Dermis blood vessel endothelial cell (primary cell): ENCODE measurements around the gene KCND3. TPM values are rescaled to one million over a fixed set of nuclear protein-coding genes. Genes with fewer than 3 reads are reported as not detected.

ENCODE experiments used
- DNase-seq: peaks from one replicate; pipeline ENCODE4 v3.0.0; 2010
- total RNA-seq: library from RNA; depleted of rRNA; stranded (reverse); fragments of >200 nt; gene quantifications from 2 replicates; pipeline ENCODE4 v1.2.3, GENCODE V29; 2014

Gene KCND3
- total RNA-seq, 1 donor from 2014 or later, result 0.34 TPM

DNA sequence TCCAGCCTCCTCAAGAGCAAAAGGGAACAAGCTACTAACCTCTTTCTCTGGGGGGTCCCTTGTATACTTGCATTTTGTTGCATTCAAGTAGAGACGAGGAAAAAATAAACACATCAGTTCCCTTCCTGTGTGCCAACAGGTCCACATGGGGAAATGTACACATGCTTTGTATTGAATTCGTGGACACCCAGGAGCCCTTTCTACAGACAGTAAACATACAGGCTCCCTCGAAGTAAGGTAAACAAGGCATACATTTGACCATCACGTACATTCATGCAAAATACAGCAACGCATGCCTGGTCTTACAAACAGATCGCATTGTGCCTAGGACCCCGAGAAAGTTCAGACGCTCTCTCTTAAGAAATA, 1.1 kb downstream of the KCND3 start:
- DNase-seq, result no peak

DNA sequence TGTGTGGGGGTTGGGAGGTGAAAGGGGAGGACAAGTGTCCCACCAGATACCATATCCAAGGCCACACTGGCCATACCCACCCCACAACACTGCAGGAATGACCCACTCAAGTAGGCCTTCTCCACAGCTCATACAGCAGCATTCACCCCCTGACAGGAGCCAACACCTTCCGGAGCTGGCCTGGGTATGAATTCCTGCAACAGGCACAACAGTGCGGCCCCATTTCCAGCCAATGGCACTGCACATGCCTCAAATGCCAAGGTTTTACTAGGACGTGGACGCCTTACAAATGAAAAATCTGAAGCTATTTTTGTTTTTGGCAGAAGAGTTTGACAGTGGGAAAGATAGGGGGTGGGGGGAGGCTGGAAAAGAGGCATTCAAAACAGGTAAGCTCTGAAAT, 2.0 kb downstream of the KCND3 start:
- no peak for DNase-seq

DNA sequence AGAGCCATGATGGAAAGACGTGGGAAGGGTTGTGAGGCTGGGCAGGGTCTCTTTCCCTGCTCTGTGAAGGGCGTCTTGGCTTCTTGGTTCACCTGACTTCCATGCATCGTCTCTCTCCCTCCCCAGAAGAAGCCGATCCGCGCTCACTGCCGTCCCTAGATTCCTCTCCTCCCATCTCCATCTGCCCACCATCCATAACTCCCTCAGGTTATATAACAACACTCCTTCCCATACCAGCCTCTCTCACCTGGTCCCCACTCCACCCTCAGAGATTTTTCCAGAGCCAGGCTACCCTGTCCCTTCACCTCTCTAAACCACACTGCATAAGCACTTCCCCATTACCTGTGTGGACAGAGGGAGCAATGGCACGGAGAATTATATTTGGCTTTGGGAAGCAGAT, 6.0 kb downstream of the KCND3 start:
- no peak for DNase-seq

DNA sequence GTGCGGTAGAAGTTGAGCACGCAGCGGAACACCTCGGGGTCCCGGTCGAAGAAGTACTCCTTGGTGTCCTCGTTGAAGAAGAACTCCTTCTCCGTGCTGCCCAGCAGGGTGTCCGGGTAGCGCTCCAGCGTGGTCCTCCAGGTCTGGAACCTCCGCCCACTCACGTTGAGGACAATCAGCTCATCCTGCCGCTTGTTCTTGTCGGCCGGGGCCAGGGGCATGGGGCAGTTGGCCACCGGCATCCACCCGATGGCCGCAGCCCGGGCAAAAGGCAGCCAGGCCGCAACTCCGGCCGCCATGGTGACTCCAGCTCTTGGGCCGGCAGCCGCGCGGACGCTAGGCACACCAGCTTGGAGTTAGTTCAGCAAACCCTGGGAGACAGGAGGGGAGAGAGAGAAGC, 7.0 kb downstream of the KCND3 start:
- no peak for DNase-seq

DNA sequence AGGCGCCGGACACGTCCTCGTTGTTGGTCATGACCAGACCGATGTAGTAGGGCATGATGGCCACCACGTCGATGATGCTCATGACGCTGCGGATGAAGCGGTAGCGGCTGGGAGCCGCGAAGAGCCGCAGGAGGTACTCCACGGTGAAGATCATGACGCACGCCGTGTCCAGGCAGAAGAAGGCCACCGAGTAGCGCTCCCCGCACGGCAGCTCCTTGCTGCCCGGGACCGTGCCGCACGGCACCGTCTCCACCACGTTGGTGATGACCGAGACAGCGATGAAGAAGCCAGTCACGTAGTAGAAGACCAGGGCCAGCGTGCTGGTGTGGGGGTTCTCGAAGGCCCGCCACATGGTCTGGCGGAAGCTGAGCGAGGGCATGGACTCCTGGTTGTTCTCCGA, 7.6 kb downstream of the KCND3 start:
- no peak for DNase-seq

DNA sequence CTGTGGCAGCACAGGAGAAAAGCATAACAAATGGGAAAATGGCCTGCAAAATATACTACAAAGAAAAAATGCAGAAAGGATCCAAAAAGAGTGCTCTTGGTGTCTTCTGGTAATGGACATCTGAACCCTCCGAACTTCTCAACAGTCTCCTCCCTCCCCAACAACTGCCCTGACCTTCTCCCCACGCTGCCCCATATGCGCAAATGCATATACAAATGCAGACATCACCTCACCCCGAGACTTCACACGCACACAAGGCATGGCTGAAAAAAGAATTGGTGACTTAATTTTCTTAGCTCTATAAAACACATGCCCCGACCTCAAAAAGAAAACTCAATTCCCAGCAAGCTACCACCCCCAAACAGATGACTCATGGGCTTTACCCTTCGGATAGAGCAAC, 8.4 kb downstream of the KCND3 start:
- no peak for DNase-seq

DNA sequence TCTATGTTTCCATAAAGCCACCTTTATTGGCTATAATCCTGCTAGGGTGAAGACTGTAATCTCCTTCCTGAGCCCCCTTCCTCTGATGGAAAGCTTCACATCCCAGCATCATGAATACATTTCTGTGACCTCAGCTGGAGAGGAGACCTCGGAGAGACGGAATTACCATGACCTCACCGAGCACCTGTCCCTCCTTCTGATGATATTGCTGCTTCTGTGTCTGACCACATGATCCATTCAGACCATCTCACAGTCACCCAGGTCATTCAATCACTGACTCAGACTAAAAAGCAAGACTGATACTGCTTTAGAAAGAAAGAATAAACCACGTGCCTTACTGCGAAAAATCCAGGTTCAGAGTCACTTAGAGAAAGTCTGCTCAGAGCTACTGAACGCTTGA, 8.8 kb downstream of the KCND3 start:
- DNase-seq, result no peak

DNA sequence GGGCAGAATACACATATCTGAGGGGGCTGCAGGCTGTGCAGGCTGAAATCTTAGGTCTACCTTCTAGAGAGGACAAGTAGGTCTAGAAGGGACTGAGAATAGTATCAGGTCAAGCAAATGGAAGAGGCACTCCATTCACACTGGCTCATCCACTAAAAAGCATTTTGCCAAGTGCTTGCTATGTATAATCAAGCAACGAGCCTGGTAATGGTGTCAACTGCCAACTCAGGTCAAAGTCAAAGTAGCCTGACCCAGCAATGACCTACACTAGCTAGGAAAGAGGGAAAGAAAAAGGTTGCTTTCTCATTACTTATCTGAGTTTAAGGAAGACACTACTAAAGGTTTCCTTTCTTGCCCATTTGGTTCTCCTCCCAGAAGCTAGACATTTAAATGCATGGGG, 10.8 kb downstream of the KCND3 start:
- no peak for DNase-seq

DNA sequence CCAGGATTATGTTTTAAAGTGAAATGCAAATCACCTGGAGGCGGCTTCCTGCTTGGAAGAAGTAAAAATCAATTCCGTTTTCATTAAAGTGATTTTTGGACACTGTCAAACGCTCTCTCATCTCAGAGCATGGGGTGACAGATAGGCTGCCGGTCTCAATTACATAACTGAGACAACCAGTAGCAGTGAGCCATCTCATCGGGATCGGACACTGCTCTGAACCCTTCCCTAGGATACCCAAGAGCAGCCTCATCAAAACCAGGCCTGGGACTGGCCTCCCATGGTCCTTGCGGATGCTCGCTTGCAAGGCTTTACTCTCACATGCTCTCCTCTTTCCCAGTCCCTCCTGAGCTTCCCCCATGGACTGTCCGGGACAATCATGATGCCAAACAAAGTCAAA, 12.1 kb downstream of the KCND3 start:
- DNase-seq, result no peak

DNA sequence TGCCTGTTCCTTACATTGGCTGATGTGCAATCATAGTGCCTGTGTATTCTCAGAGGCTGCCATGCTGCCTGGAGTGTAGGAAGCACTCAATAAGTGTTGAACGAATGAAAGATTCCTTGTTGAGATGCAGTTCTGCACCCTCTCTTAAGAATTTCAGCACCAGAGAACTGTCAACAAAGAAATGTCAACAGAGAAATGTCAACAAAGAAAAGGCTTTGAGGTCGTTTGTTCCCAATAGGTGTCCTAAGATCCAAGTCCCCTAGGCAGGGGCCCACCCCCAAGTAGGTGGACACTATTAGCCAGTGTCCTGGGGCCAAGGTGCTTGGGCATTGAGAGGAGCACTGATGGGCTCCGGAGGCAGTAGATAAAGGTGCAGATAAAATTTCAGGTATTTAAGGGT, 12.6 kb downstream of the KCND3 start:
- DNase-seq, result no peak

DNA sequence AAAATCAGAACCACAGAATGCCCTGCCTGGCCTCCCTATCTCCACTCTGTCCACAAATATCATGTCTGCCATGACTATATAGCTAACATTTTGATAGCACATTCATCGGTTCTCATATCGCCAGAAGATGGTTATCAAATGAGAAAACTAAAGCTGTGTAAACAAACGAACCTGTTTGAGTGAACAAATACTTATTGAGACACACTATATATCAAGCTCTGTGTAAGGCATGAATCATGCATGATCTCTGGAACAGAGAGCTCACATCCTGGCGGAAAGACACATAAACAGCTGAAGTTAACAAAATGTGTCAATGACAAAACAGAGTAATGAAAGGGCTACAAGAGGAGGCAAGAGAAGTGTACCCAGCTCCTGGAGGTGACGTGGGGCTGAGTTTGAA, 13.1 kb downstream of the KCND3 start:
- no peak for DNase-seq

DNA sequence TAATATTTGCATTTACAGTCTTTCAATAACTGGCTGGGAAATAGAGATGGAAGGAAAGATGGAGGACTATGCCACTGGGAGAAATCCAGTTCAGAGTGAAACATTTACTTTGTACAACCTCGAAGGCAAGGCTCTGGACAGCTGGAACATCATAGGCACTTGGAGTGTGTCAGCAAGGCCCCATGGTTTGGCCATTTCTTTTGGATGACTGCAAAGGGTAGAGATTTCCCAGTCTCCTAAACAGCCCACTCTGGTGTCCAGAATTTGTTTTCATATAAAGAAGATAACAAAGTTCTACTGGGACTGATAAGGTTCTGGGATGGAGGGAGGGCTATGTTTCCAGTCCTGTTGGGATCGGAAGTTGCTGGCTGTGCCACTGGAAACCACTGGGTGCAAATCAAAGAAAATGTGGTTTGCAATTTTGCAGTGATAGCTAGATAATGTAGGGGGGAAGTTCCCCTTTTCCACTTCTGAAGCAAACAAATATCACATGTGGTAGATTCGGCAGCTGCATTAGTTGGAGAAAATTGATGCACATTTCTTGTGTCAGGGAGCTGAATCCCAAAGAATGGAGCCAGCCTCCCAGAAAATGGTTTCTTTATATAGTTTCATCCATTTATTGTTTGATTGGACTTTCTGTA, 16.2 kb downstream of the KCND3 start:
- DNase-seq, result no peak

DNA sequence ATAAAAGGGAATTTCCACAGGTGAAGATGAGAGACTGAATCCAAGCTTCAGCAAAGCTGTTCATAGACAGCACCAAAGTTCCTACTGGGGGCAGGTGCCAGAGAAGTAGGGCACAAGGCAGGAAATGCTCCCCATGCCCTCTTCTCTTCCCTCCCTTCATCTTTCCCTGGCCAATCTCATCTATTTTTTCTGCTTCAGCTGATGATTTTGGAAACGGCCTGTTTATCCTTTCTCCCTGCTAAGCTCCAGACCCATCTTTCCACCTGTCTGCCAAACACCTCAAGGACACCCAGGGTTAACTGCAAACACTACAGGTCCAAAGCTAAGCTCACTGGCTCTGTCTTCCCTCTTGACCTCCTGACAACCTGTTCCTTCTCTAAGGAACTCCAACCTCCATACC, 18.1 kb downstream of the KCND3 start:
- DNase-seq, result no peak

DNA sequence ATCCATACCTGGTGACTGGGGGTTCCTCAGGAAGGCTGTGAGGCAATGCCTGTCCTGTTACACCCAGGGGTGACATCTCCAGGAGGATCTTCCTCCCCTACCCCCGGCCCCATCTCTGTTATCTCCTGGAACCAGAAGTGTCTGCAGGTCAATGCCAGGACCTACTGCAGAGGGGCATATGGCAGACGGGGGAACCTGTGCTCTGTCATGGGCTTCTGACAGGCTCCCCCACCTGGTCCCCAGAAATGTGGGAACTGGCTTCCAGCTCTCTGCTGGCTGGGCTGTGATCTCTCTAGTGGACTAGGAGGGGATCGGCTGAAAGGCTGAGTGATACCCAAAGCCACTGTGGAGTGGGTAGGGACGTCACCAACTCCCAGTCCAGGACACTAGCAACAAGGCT, 21.0 kb downstream of the KCND3 start:
- no peak for DNase-seq

DNA sequence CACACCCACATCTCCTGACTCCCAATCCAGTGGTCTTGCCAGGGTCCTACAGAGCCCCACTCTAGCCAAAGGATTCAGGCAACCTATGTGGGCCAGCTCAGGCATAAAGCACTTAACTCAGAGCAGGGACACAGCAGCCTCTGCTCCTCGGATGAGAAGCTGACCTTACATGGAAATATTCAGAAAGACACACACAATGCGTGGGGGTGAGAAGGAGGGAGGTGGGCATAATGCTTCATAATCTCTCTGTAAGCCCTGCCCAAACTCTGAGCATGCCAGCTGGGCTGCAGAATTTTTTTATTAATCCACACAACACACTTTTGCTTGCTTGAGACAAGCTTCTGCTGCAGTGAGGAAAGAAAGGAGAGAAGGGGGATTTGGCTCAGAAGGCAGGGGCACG, 21.6 kb downstream of the KCND3 start:
- no peak for DNase-seq

DNA sequence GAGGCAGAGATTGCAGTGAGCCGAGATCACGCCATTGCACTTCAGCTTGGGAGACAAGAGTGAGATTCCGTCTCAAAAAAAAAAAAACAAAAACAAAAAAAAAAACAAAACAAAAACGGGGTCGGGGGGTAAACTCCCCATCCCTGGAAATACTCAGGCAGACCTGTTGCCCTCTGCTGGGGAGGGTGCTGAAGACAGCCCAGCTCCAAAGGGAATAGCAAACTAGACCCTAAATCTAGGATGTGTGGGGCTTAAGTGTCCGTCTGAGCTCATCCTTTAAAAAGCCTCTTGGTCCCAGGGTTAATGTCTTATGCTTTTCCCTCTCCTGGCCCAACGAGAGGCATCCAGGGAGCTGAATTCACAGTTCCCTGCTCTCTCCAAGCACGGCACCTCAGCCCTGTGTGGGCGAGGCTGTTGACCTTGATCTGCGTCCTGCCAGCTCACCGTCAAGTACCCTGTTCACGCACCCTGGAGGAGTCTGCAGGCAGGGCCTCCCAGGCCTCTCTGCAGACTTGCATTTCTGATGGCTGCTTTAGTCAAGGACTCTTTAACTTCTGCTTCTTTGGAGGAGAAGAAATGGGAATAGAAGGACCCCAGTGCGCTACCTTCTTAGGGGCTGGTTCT, 22.3 kb downstream of the KCND3 start:
- DNase-seq, result no peak

DNA sequence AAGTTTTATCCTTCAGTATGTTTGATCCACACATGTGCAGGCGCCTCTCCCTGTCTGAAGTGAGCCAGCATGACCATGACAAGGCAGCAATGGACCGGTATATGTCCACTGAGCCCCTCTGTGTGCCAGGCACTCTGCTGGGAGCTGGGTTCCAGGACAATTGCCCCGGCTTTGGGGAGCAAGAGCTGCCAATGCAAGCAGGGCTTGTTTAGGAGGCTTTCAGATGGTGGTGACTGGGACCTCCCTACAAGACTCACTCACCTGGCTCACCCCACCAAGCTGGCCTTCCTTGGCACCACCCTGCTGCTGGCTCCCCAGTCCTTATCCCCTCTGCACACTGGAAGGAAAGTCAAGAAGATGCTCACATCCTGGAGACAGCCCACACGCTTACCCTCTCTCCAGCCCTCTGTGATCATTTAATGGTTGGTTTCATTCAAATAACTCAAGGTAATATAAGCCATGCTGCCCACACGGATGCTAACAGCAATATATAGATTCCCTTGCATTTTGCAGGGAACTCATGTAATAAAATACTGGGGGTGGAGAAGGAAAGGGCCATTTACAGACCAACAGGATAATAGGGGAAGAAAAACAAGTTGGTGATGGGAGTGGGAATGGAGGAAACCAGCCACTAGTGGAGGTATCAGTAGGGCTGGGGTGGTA, 23.6 kb downstream of the KCND3 start:
- DNase-seq, result no peak

DNA sequence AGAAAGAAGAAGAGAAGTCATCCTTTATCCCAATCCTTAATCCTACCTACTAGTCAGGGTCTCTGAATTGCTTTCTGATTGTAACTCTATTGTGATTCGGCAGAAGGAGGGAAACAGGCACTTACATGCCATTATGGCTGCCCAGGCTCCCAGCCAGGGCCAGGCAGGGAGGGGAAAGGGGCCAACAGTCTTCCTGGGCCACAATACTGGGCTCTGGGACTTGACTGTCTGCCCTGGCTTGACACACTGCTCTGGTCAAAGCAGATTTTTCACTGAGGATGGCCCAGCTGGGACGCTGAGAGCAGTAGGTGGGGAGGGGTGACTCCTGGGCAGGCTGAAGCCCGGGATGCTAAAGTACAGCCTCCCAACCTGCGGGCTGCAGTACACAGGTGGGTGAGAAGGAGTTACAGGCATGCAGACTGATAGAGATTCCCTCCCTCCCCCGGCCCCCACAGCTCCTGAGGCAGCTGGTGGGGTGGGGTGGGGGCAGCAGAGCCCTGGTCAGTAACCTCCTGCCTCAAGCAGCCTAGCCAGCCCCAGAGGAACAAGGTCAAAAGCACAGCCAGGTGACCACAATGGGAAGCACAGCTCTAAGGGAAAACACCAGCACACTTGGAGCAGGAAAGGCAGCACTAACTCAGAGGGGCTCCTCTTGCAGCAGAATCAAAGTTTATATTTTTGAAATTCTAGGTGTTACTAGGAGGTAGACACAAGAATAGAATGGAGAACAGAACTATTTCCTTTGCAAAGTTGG, 25.3 kb downstream of the KCND3 start:
- DNase-seq, result no peak

DNA sequence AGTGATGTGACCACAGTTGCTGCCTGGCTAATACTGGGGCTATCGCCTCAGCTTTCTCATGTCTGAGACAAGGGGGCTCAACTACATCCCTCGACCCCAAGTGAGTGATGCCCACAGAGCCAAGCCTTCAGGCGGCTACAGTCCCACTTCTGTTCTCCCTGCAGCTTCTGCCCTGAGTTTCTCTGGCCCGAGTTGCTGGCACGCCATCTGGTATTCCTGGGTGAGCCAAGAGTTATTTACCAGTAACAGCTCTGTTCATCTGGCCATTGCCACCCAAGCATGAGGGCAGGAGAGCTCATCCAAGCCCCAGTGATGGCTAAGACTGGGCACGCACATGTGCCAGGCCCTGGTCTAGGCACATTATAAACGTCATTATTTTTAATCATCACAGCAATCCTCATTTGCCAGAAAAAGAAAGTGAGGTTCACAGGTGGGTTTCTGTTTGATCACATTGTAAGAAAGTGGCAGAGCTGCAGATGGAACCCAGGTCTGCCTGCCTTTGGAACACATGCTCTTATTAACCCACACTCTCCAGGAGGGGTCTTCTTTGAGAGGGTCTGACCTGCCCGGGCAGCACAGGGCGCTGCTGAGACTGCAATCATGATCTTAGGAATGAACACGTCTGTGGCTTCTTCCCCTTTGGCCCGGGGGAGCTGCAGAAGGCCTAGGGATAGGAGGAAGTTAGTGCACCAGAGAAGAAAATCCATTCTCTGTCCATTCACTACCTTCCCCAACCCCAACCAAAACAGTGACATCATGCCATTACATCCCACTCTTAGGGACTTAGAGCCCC, 27.5 kb downstream of the KCND3 start:
- no peak for DNase-seq

DNA sequence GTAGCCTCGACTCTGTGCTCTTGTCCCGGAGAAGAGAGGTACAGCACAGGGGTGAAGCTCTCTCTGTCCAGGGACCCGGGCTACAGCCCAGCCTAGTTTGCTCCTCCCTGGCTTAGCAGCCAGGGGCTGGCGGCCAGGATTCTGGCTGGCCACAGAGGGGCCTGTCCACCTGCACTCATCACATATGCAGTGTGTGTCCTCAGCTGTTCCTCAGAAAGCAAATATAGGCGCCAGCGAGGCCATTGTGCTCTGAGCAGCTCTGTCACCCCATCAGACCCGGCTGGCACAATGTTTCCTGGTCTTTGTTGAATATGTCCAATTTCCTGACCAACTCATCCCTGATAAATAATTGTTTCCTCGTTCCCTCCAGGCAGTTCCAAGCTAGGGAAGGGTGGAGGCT, 28.5 kb downstream of the KCND3 start:
- DNase-seq, result no peak

DNA sequence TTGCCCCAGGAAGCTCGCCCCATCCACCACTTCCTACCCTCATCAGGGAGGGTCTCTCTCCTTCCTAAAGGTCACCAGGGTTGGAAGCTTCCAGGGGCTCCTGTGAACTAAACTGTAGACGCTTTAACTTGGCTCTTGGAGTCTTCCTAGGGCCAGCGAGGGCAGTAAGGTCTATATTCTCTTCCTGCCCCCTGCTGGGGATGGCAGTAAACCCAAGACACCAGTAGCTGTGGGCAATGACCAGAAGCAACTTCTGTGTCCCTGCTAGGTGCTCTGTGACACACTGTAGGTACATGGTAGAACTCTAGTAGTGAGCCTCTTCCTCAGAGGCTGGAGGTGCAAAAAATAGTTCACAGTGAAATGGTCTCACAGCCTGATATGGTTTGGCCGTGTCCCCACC, 30.0 kb downstream of the KCND3 start:
- DNase-seq, result no peak

DNA sequence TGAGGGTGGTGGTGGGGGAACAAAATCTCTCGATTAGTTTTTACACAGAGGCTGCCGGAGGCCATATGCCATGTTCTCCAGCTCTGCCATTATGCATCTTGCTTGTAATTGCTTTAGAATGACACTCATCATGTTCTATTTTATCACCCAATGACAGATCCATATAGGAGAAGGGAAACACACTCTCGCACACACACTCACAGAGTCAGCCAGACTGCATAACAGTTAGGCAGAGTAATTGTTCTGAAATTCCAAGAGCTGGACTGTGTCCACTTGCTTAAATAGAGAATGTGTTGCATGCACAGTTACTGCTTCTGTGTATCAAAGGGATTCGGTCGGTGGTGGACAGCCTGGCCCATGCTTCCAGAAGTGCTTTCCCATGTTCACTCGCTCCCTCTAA, 30.6 kb downstream of the KCND3 start:
- no peak for DNase-seq

DNA sequence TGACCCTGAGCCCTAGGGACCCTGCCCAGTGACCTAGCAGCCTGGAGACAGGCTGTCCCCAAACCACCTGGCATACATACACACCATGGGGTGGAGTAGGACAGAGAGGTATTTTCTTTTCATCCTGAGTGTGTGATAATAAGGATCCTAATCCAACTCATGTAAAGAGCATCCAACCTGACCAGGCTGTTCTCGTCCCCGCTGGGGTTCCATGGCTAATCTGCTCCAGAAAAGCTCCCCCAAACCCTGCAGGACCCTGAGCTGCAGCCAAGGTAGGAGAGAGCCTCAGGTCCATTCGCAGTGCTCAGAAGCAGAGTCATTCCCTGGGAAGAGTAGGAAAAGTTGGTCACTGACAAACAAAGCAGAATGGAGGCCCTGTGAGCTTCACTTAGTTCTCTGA, 31.4 kb downstream of the KCND3 start:
- DNase-seq, result no peak
